DND-41 (cell line): ENCODE data around the gene HPCAL1.

ENCODE experiments used
- ATAC-seq: fragments of 200-7000 bp; cut with Tn5 transposase; 3 replicates; pipeline ENCODE4 v1.9.1; 2021; ENCODE audit warnings: low read depth; ENCODE audit not compliant: insufficient read depth
- DNase-seq: peaks from one replicate; pipeline ENCODE4 v3.0.0-alpha.2; 2020
- H2AFZ ChIP-seq: 2 replicates; pipeline ENCODE4 v1.6.0; 2012; ENCODE audit warnings: low read depth, low read length
- H3K27ac ChIP-seq: 2 replicates; pipeline ENCODE4 v1.5.1; 2012; ENCODE audit warnings: low read length, inconsistent platforms
- H3K27me3 ChIP-seq: fragments of 200-600 bp; sonication (generic); 2 replicates; pipeline ENCODE4 v1.6.0; 2012; ENCODE audit warnings: low read length, mild to moderate bottlenecking, inconsistent platforms; ENCODE audit not compliant: insufficient read depth, poor library complexity
- H3K36me3 ChIP-seq: 2 replicates; pipeline ENCODE4 v1.5.1; 2012; ENCODE audit warnings: low read length, inconsistent platforms; ENCODE audit not compliant: insufficient read depth
- H3K4me1 ChIP-seq: 2 replicates; pipeline ENCODE4 v1.5.1; 2012; ENCODE audit warnings: mild to moderate bottlenecking, low read length; ENCODE audit not compliant: insufficient read depth
- H3K4me2 ChIP-seq: 2 replicates; pipeline ENCODE4 v1.6.0; 2012; ENCODE audit warnings: mild to moderate bottlenecking, moderate library complexity, low read length, inconsistent platforms; ENCODE audit not compliant: insufficient read depth
- H3K4me3 ChIP-seq, 2 experiments: fragments of 200-600 bp in 1 of 2; shearing (Covaris generic) in 1 of 2; 2 replicates each; pipeline ENCODE4 v1.5.1; 2012 to 2016; ENCODE audit warnings: inconsistent platforms in 2 of 2, low read length in 2 of 2, mild to moderate bottlenecking in 2 of 2, low read depth in 1 of 2, moderate library complexity in 1 of 2
- H3K79me2 ChIP-seq: 2 replicates; pipeline ENCODE4 v1.6.0; 2012; ENCODE audit warnings: low read length, inconsistent platforms; ENCODE audit not compliant: insufficient read depth
- H3K9ac ChIP-seq: 2 replicates; pipeline ENCODE4 v1.6.0; 2012; ENCODE audit warnings: low read depth, mild to moderate bottlenecking, inconsistent platforms, low read length, moderate library complexity
- H3K9me3 ChIP-seq: 2 replicates; pipeline ENCODE4 v1.5.1; 2012; ENCODE audit warnings: low read length, moderate library complexity, mild to moderate bottlenecking, inconsistent platforms; ENCODE audit not compliant: insufficient read depth, severe bottlenecking
- H4K20me1 ChIP-seq: 2 replicates; pipeline ENCODE4 v1.6.0; 2012; ENCODE audit warnings: low read length; ENCODE audit not compliant: insufficient read depth
- EZH2 ChIP-seq: IDR thresholded peaks from 3 replicates; pipeline ENCODE4 v1.6.1; 2012; ENCODE audit warnings: borderline replicate concordance, low read depth, mild to moderate bottlenecking, moderate library complexity, low read length, inconsistent platforms; ENCODE audit not compliant: severe bottlenecking
- TF ChIP-seq, protein P1 (sequence below): IDR thresholded peaks from 2 replicates; pipeline ENCODE4 v1.5.1; 2012; ENCODE audit warnings: borderline replicate concordance, low read length, moderate library complexity, mild to moderate bottlenecking; ENCODE audit not compliant: poor library complexity, severe bottlenecking; ENCODE audit errors: extremely low read depth

HPCAL1 gene

GRCh38 chr2:10407432-10407831, 104.7 kb downstream of the HPCAL1 start:
- TF ChIP-seq EZH2: no peak
- TF ChIP-seq, protein P1, sequence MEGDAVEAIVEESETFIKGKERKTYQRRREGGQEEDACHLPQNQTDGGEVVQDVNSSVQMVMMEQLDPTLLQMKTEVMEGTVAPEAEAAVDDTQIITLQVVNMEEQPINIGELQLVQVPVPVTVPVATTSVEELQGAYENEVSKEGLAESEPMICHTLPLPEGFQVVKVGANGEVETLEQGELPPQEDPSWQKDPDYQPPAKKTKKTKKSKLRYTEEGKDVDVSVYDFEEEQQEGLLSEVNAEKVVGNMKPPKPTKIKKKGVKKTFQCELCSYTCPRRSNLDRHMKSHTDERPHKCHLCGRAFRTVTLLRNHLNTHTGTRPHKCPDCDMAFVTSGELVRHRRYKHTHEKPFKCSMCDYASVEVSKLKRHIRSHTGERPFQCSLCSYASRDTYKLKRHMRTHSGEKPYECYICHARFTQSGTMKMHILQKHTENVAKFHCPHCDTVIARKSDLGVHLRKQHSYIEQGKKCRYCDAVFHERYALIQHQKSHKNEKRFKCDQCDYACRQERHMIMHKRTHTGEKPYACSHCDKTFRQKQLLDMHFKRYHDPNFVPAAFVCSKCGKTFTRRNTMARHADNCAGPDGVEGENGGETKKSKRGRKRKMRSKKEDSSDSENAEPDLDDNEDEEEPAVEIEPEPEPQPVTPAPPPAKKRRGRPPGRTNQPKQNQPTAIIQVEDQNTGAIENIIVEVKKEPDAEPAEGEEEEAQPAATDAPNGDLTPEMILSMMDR: no peak
- peaks cover 14% of the 10 kb centered on the region for H4K20me1 ChIP-seq
- no peaks in the 10 kb centered on the region for H3K27me3 ChIP-seq
- H3K4me2 ChIP-seq: no peak overlapping the region
- H3K36me3 ChIP-seq: no peaks in the 10 kb centered on the region
- H3K79me2 ChIP-seq: no peaks in the 10 kb centered on the region
- H3K4me3 ChIP-seq: no peak overlapping the region
- H3K9ac ChIP-seq: no peak overlapping the region
- H3K27ac ChIP-seq: no peak overlapping the region
- H3K9me3 ChIP-seq: no peaks in the 10 kb centered on the region
- DNase-seq (peak; percentile 11), ATAC-seq (no peak)
- peaks cover 13% of the 10 kb centered on the region for H3K4me1 ChIP-seq
- H2AFZ ChIP-seq: no peak overlapping the region

GRCh38 chr2:10407841-10408648, 105.3 kb downstream of the HPCAL1 start:
- Histone ChIP-seq H3K9ac (no peak overlapping the region), H3K4me2 (no peak overlapping the region), H3K4me1 (peaks cover 13% of the 10 kb centered on the region), H3K4me3 (no peak overlapping the region), H3K9me3 (no peaks in the 10 kb centered on the region), H3K27ac (no peak overlapping the region), H3K36me3 (no peaks in the 10 kb centered on the region), H3K79me2 (no peaks in the 10 kb centered on the region), H3K27me3 (no peaks in the 10 kb centered on the region), H2AFZ (no peak overlapping the region), H4K20me1 (peaks cover 14% of the 10 kb centered on the region)
- no peak for ATAC-seq
- DNase-seq: no peak
- no peak for TF ChIP-seq EZH2
- TF ChIP-seq, protein P1: no peak

DNA sequence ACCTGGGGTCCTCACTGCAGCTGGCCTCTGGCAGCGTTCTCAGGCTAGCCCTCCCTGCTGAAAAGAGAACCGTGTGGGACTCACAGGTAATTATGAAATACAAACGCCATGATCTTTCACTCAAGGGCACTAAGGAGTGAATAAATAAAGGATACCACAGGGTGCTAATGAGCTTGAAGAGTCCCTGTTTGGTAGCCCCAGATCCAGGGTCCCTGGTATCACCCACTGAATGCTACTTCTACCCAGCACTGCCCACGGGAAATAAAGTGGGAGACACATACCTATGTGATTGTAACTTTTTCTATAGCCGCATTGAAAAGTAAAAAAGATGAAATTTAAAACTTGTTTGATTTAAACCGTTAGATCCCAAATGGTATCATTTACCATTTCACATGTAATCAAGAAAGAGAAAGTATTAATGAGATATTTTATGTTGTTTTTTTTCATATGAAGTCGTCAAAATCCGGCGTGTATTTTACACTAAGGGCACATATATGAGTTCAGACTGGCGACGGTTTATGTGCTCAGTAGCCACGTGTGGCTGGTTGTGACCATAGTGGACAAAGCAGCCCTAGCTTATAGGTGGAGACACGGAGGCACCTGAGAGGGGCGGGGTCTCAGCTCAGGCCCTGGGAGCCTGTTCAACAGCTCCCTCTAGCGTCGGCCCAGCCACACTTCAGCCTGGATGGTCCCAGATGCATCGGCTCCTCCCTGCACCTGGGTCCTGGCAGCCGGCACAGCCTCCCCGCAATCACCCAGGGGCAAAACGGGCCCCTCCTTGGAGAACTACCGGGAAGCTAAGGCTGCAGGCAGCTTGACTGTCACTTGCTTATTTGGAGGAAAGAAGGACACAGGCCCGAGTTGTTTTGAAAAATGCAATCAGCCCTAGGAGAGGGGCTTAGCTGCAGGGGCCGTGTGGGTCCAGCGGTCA, 106.2 kb downstream of the HPCAL1 start:
- Histone ChIP-seq H3K27ac (no peak overlapping the region), H3K9me3 (no peaks in the 10 kb centered on the region), H3K4me3 (no peak overlapping the region), H3K4me2 (peak overlapping the region; percentile 41; the same call in 1 of the 2 replicates), H3K4me1 (peaks cover 13% of the 10 kb centered on the region), H4K20me1 (peaks cover 15% of the 10 kb centered on the region), H3K9ac (no peak overlapping the region), H2AFZ (no peak overlapping the region), H3K79me2 (no peaks in the 10 kb centered on the region), H3K27me3 (no peaks in the 10 kb centered on the region), H3K36me3 (no peaks in the 10 kb centered on the region)
- ATAC-seq: peak; percentile 96
- peak; percentile 83 for DNase-seq
- TF ChIP-seq EZH2: no peak
- TF ChIP-seq, protein P1: peak; percentile 99
